Fibroblast of gingiva (primary cell): Measurements from ENCODE around the gene DYNLT4.
"Not testable (repeated sequence)": the region's sequence is repeated elsewhere in the genome, so short reads cannot be mapped to it uniquely, and the experiment has no call there.

ENCODE experiments used
- DNase-seq: peaks from one replicate; pipeline ENCODE4 v3.0.0-alpha.2; 2011; ENCODE audit warnings: low read depth

DYNLT4 gene

GRCh38 chr1:44828841-44829440 is 21.8 kb upstream of the DYNLT4 start:
- DNase-seq, result no peak

- no peak for DNase-seq
Measured at GRCh38 chr1:44828003-44828651, 21.0 kb upstream of the DYNLT4 start.

- no peak for DNase-seq
Measured at GRCh38 chr1:44827197-44828002, 20.2 kb upstream of the DYNLT4 start.

GRCh38 chr1:44826375-44827196 is 19.4 kb upstream of the DYNLT4 start:
- no peak for DNase-seq

GRCh38 chr1:44824392-44824791 is 17.2 kb upstream of the DYNLT4 start:
- not testable (repeated sequence) for DNase-seq

- DNase-seq, result no peak
Measured at GRCh38 chr1:44822981-44823451, 15.9 kb upstream of the DYNLT4 start.

GRCh38 chr1:44822131-44822701 is 15.1 kb upstream of the DYNLT4 start:
- no peak for DNase-seq

- no peak for DNase-seq
Measured at GRCh38 chr1:44821240-44821715, 14.1 kb upstream of the DYNLT4 start.

- no peak for DNase-seq
Measured at GRCh38 chr1:44820328-44821239, 13.4 kb upstream of the DYNLT4 start.

GRCh38 chr1:44819608-44820327 is 12.6 kb upstream of the DYNLT4 start:
- DNase-seq, result peak; percentile 93

- DNase-seq, result no peak
Measured at GRCh38 chr1:44819196-44819607, 12.1 kb upstream of the DYNLT4 start.

- DNase-seq, result no peak
Measured at GRCh38 chr1:44817771-44818495, 10.8 kb upstream of the DYNLT4 start.

- DNase-seq, result no peak
Measured at GRCh38 chr1:44817307-44817706, 10.2 kb upstream of the DYNLT4 start.

GRCh38 chr1:44815926-44816325 is 8.8 kb upstream of the DYNLT4 start:
- not testable (repeated sequence) for DNase-seq

- no peak for DNase-seq
Measured at GRCh38 chr1:44812822-44813543, 5.8 kb upstream of the DYNLT4 start.

GRCh38 chr1:44811234-44811633 is 4.1 kb upstream of the DYNLT4 start:
- no peak for DNase-seq

GRCh38 chr1:44810762-44811105 is 3.6 kb upstream of the DYNLT4 start:
- not testable (repeated sequence) for DNase-seq

- peak; percentile 95 for DNase-seq
Measured at GRCh38 chr1:44810101-44810761, 3.1 kb upstream of the DYNLT4 start.
